ENCODE measurements around the gene ELANE. TPM values are rescaled to one million over a fixed set of nuclear protein-coding genes. Genes with fewer than 3 reads are reported as not detected.

ELANE gene
- total RNA-seq, 6 experiments from 2014 or later, result 0.21 TPM; not detected in 5

DNA sequence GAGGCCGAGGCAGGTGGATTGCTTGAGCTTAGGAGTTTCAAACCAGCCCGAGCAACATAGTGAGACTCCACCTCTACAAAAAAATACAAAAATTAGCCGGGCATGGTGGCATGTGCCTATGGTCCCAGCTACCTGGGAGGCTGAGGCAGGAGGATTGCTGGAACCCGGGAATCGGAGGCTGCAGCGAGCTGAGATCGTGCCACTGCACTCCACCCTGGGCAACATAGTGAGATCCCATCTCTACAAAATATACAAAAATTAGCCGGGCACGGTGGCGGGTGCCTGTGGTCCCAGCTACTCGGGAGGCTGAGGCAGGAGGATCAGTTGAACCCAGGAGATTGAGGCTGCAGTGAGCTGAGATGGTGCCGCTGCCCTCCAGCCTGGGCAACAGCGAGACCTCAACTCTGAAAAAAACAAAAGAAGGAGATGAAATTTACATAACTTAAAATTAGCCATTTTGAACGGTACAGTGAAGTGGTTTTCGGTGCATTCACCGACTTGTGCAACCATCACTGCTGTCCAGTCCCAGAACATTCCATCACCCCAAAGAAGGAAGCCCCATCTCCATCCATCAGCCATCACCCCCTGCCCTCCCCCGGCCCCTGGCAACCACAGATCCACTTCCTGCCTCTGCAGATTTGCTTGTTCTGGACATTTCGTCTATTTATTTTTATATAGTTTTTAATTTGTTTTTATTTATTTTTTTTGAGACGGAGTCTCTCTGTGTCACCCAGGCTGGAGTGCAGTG, 26.0 kb upstream of the ELANE start:
- TF ChIP-seq, protein P1, sequence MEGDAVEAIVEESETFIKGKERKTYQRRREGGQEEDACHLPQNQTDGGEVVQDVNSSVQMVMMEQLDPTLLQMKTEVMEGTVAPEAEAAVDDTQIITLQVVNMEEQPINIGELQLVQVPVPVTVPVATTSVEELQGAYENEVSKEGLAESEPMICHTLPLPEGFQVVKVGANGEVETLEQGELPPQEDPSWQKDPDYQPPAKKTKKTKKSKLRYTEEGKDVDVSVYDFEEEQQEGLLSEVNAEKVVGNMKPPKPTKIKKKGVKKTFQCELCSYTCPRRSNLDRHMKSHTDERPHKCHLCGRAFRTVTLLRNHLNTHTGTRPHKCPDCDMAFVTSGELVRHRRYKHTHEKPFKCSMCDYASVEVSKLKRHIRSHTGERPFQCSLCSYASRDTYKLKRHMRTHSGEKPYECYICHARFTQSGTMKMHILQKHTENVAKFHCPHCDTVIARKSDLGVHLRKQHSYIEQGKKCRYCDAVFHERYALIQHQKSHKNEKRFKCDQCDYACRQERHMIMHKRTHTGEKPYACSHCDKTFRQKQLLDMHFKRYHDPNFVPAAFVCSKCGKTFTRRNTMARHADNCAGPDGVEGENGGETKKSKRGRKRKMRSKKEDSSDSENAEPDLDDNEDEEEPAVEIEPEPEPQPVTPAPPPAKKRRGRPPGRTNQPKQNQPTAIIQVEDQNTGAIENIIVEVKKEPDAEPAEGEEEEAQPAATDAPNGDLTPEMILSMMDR (IDR thresholded peaks at IDR 0.05), result no peak
- Mint-ChIP-seq H3K27me3 (ENCODE audit: insufficient read depth) (peaks cover 2% of the 10 kb centered on the region), H3K4me1 (ENCODE audit: low read depth) (peaks cover 6% of the 10 kb centered on the region), H3K36me3 (ENCODE audit: low read depth) (no peaks in the 10 kb centered on the region), H3K4me3 (no peak overlapping the region), H3K27ac (no peak overlapping the region), H3K9me3 (no peaks in the 10 kb centered on the region)
- no peak for DNase-seq

DNA sequence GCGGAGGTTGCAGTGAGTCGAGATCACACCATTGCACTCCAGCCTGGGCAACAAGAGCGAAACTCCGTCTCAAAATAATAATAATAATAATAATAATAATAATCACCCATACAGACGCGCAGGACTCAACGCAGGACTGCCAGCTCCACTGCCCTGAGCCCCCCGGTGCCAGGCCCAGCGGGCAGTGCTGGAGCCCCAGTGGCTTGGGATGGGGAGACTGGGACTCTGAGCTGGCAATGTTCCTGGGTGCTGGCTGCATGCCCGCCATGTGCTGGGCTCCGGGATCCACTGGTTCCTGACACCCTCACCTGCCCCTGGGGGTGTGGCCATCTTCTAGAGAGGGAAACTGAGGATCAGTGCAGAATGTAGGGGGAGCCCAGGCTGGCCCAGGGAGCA, 24.8 kb upstream of the ELANE start:
- TF ChIP-seq, protein P1 (IDR thresholded peaks at IDR 0.05), result no peak

DNA sequence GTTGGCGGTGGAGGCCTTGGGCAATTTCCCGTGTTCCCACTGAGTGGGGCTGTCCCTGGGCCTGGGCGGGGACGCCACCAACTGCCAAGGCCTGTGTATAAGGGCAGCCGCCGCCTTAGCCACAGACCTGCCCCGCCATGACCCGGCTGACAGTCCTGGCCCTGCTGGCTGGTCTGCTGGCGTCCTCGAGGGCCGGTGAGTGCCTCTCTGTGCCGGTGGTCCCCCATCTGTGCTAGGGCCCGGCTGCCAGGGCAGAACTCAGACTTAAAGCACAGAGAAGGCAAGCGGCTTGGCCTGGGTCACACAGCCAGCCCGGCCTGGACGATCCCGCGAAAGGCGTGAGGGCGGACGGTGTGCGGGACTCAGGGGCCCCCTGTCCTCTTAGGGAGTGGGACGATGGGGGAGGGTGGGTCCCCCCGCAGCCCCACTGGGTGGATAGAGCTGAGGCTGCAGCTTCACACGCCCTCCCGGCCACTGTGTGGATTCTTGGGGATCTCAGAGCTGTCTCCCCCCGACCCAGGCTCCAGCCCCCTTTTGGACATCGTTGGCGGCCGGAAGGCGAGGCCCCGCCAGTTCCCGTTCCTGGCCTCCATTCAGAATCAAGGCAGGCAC, 24.3 kb upstream of the ELANE start, which contains the start of gene AZU1:
TSS of gene AZU1 (plus strand) at position 128 of the 612 bp plus-strand sequence. CDS start at position 138, 10 bp downstream.
- peaks cover 6% of the 10 kb centered on the region for H3K4me1 Mint-ChIP-seq (ENCODE audit: low read depth)
- H3K36me3 Mint-ChIP-seq (ENCODE audit: low read depth), result no peaks in the 10 kb centered on the region
- H3K27me3 Mint-ChIP-seq (ENCODE audit: insufficient read depth), result peaks cover 2% of the 10 kb centered on the region
- DNase-seq, result no peak
- H3K4me3 Mint-ChIP-seq, result no peak within 1 kb of the TSS
- no peaks in the 10 kb centered on the region for H3K9me3 Mint-ChIP-seq
- no peak within 1 kb of the TSS for H3K27ac Mint-ChIP-seq
- TF ChIP-seq, protein P1 (IDR thresholded peaks at IDR 0.05), result no peak

More for the DNA sequence above, 24.8 kb upstream of the ELANE start:
- Mint-ChIP-seq H3K4me3 (no peak overlapping the region), H3K9me3 (no peaks in the 10 kb centered on the region), H3K36me3 (ENCODE audit: low read depth) (no peaks in the 10 kb centered on the region), H3K4me1 (ENCODE audit: low read depth) (peaks cover 6% of the 10 kb centered on the region), H3K27ac (no peak overlapping the region), H3K27me3 (ENCODE audit: insufficient read depth) (peaks cover 2% of the 10 kb centered on the region)
- DNase-seq, result no peak

DNA sequence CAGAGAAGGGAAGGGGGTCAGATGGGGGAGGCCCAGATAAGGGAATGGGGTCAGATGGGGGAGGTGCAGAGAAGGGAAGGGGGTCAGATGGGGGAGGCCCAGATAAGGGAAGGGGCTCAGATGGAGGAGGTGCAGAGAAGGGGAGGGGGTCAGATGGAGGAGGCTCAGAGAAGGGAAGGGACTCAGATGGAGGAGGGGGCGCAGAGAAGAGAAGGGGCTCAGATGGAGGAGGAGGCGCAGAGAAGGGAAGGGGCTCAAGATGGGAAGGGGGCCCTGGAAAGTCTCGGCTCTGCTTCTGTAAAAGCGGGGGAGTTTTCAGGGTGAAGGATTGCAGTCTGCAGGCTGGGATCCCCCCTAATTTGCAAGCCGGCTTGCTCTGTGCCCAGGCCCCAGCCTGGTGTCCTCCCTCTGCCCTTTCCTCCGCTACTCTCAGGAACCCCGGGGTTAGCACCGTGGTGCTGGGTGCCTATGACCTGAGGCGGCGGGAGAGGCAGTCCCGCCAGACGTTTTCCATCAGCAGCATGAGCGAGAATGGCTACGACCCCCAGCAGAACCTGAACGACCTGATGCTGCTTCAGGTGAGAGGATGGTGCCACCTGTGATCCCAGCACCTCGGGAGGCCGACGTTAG, 22.9 kb upstream of the ELANE start:
- TF ChIP-seq, protein P1 (IDR thresholded peaks at IDR 0.05), result no peak
- no peaks in the 10 kb centered on the region for H3K9me3 Mint-ChIP-seq
- no peaks in the 10 kb centered on the region for H3K36me3 Mint-ChIP-seq (ENCODE audit: low read depth)
- no peak for DNase-seq
- no peak overlapping the region for H3K27ac Mint-ChIP-seq
- peaks cover 2% of the 10 kb centered on the region for H3K27me3 Mint-ChIP-seq (ENCODE audit: insufficient read depth)
- H3K4me3 Mint-ChIP-seq, result no peak overlapping the region
- peaks cover 2% of the 10 kb centered on the region; the same call in 1 of the 2 replicates for H3K4me1 Mint-ChIP-seq (ENCODE audit: low read depth)

DNA sequence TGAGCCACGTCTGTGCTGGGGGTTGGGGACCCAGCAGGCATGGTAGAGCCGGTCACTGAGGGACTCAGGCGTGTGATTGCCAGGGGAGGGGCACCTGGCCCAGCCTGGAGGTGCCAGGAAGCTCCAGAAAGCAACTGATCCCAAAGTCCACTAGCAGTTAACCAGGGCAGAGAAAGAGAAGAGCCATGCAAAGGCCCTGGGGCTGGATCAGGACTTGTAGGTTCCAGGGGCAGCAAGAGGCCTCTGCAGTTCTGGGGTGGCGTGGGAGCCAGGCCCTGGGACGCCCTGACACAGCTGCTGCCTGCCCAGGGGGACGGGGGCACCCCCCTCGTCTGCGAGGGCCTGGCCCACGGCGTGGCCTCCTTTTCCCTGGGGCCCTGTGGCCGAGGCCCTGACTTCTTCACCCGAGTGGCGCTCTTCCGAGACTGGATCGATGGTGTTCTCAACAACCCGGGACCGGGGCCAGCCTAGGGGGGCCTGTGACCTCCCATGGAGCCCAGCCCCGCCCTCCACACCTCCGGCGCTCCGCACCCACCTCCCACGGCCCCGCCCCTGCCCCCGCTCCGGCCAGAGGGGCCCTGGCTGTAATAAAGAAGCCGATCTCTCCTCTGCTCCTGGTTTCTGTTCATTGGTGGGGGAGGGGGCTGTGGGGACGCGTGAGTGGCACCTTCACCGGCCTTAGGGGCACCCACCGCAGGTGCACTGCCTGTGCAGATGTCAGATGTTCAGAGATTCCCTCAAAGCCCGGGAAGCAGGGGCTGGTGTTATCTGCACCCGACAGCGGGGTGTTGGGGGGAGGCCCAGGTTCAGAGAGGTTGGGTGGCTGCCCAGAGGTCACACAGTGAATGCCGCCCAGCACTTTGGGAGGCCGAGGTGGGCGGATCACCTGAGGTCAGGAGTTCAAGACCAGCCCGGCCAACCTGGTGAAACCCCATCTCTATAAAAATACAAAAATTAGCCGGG, 20.4 kb upstream of the ELANE start:
- Mint-ChIP-seq H3K4me3 (no peak overlapping the region), H3K36me3 (ENCODE audit: low read depth) (no peaks in the 10 kb centered on the region), H3K9me3 (no peaks in the 10 kb centered on the region), H3K4me1 (ENCODE audit: low read depth) (peaks cover 4% of the 10 kb centered on the region; the same call in 1 of the 2 replicates), H3K27me3 (ENCODE audit: insufficient read depth) (peaks cover 8% of the 10 kb centered on the region), H3K27ac (no peak overlapping the region)
- TF ChIP-seq, protein P1 (IDR thresholded peaks at IDR 0.05), result no peak
- DNase-seq, result no peak

Data from HFFc6 (cell line).